Measurements from ENCODE around the gene TTC34. TPM values are rescaled to one million over a fixed set of nuclear protein-coding genes. Genes with fewer than 3 reads are reported as not detected.

The TTC34 gene
- total RNA-seq, 1 experiment from 2014 or later = 0.79 TPM

DNA sequence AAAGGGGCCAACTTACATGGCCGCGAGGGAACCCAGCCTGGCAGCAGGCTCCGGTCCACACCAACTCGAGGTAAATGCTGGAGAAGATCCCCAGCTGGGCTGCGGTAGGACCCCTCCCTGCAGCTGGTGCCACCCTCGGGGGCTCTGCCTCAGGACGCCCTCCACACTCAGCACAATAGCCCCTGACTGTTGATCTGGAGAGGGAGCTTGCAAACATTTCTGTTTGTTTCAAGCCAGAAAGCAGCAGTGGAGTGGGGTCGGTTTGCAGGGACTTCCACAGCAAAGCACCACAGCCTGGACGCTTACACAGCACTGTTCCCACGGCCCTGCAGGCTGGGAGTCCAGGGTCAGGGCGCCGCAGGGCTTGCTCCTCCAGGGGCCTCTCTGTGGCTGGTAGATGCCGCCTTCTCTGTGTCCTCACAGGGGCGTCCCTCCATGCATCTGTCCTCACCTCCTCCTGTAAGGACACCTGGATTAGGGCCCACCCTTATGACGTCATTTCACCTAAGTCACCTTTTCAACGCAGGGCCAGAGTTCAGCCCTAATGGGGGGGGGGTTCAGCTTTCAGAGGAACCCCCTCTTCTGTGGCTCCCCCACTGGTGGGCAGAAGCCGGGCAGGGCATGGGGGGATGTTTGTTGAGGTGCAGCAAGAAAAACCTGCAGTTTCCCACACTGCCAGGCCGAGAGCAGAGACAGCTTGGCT, 24.1 kb upstream of the TTC34 start:
- H3K4me1 ChIP-seq = no peaks in the 10 kb centered on the region
- no peak overlapping the region for H3K4me3 Mint-ChIP-seq (ENCODE audit: unreplicated experiment)
- no TSS peak for BruUV-seq (replicated peaks)
- H3K9me3 ChIP-seq = no peaks in the 10 kb centered on the region
- H3K4me3 ChIP-seq (ENCODE audit: low read depth, low read length) = no peak overlapping the region
- ChIA-PET POLR2A (no interaction called here), CTCF (no interaction called here)
- no peaks in the 10 kb centered on the region for H3K27me3 ChIP-seq (replicated peaks; ENCODE audit: control insufficient read depth, insufficient read depth, low read length)
- H3K4me1 Mint-ChIP-seq (ENCODE audit: low read depth, unreplicated experiment) = no peaks in the 10 kb centered on the region
- H3K36me3 Mint-ChIP-seq (ENCODE audit: insufficient read depth, unreplicated experiment) = no peaks in the 10 kb centered on the region
- no peaks in the 10 kb centered on the region for H3K36me3 ChIP-seq (ENCODE audit: control insufficient read depth, insufficient read depth, low read length)
- DNase-seq = no peak
- TF ChIP-seq, protein P1, sequence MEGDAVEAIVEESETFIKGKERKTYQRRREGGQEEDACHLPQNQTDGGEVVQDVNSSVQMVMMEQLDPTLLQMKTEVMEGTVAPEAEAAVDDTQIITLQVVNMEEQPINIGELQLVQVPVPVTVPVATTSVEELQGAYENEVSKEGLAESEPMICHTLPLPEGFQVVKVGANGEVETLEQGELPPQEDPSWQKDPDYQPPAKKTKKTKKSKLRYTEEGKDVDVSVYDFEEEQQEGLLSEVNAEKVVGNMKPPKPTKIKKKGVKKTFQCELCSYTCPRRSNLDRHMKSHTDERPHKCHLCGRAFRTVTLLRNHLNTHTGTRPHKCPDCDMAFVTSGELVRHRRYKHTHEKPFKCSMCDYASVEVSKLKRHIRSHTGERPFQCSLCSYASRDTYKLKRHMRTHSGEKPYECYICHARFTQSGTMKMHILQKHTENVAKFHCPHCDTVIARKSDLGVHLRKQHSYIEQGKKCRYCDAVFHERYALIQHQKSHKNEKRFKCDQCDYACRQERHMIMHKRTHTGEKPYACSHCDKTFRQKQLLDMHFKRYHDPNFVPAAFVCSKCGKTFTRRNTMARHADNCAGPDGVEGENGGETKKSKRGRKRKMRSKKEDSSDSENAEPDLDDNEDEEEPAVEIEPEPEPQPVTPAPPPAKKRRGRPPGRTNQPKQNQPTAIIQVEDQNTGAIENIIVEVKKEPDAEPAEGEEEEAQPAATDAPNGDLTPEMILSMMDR (IDR thresholded peaks at IDR 0.05; ENCODE audit: insufficient read depth in 1 of 2, low read depth in 1 of 2, low read length in 1 of 2, severe bottlenecking in 1 of 2, unreplicated experiment in 1 of 2) = no peak
- H3K27me3 Mint-ChIP-seq (ENCODE audit: insufficient read depth, unreplicated experiment) = peaks cover 7% of the 10 kb centered on the region
- H3K27ac Mint-ChIP-seq (ENCODE audit: unreplicated experiment) = no peak overlapping the region
- peaks cover 10% of the 10 kb centered on the region for H3K9me3 Mint-ChIP-seq (ENCODE audit: unreplicated experiment)
- intact Hi-C loops (cut with micrococcal nuclease; ENCODE audit: unreplicated experiment) = no loop called here

DNA sequence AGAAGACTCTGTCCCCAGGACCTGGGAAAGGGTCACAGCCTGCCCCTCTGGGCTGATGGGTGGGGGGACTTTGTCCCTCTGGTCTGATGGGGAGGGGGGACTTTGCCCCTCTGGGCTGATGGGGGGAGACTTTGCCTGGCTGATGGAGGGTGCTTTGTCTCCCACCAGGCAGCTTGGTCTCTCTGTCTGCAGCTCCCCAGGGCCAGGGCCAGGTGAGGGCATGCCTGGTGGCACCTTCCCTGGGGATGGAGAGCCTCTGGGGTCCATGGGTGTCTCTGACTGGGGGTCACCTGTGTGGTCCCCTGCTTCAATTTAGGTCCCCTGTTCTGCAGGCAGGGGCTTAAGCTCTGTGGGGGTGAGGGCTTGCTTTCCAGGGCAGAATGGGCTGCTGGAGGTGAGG, 23.5 kb upstream of the TTC34 start:
- Mint-ChIP-seq H3K27ac (ENCODE audit: unreplicated experiment) (no peak overlapping the region), H3K27me3 (ENCODE audit: insufficient read depth, unreplicated experiment) (peaks cover 7% of the 10 kb centered on the region), H3K4me1 (ENCODE audit: low read depth, unreplicated experiment) (no peaks in the 10 kb centered on the region), H3K4me3 (ENCODE audit: unreplicated experiment) (no peak overlapping the region), H3K9me3 (ENCODE audit: unreplicated experiment) (peaks cover 10% of the 10 kb centered on the region), H3K36me3 (ENCODE audit: insufficient read depth, unreplicated experiment) (no peaks in the 10 kb centered on the region)
- CTCF ChIA-PET = no interaction called here
- intact Hi-C loops (cut with micrococcal nuclease; ENCODE audit: unreplicated experiment) = no loop called here
- H3K9me3 ChIP-seq = no peaks in the 10 kb centered on the region
- TF ChIP-seq, protein P1 (IDR thresholded peaks at IDR 0.05; ENCODE audit: insufficient read depth in 1 of 2, low read depth in 1 of 2, low read length in 1 of 2, severe bottlenecking in 1 of 2, unreplicated experiment in 1 of 2) = no peak
- no TSS peak for BruUV-seq (replicated peaks)
- DNase-seq = no peak
- H3K36me3 ChIP-seq (ENCODE audit: control insufficient read depth, insufficient read depth, low read length) = no peaks in the 10 kb centered on the region
- no peaks in the 10 kb centered on the region for H3K4me1 ChIP-seq
- POLR2A ChIA-PET = no interaction called here
- no peaks in the 10 kb centered on the region for H3K27me3 ChIP-seq (replicated peaks; ENCODE audit: control insufficient read depth, insufficient read depth, low read length)
- no peak overlapping the region for H3K4me3 ChIP-seq (ENCODE audit: low read depth, low read length)

DNA sequence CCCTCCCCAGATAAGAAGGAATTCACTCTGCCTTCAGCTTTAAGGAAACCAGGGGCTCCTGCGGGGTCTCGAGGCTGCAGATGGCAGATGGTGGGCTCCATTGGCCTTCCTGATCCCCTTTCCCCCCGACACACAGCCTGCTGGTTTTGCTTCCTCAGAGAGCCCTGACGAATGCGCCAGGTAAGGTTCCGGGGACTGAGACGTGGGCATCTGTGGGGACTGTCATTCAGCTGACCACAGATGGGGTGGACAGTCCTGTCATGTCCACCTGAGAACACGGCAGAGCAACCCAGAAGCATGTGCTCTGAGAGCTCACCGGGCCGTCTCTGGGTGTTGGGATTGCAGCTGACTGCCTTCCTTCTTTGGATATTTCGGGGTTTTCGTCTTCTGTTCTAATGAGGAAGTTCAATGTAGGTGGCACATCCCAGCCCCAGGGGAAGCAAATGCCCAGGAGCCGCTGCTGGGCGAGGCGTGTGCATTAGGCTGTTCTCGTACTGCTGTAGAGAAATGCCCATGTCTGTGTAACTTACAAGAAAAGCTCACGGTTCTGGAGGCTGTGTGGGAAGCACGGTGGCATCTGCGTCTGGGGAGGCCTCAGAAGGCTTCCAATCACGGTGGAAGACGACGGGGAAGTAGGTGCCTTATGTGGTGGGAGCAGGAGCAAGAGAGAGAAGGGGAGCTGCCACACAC, 22.6 kb upstream of the TTC34 start:
- Mint-ChIP-seq H3K4me3 (ENCODE audit: unreplicated experiment) (no peak overlapping the region), H3K27me3 (ENCODE audit: insufficient read depth, unreplicated experiment) (peaks cover 7% of the 10 kb centered on the region), H3K27ac (ENCODE audit: unreplicated experiment) (no peak overlapping the region), H3K4me1 (ENCODE audit: low read depth, unreplicated experiment) (no peaks in the 10 kb centered on the region), H3K36me3 (ENCODE audit: insufficient read depth, unreplicated experiment) (no peaks in the 10 kb centered on the region), H3K9me3 (ENCODE audit: unreplicated experiment) (peaks cover 10% of the 10 kb centered on the region)
- H3K9me3 ChIP-seq = no peaks in the 10 kb centered on the region
- DNase-seq = no peak
- ChIA-PET CTCF (no interaction called here), POLR2A (no interaction called here)
- BruUV-seq (replicated peaks) = no TSS peak
- intact Hi-C loops (cut with micrococcal nuclease; ENCODE audit: unreplicated experiment) = no loop called here
- H3K4me1 ChIP-seq = no peaks in the 10 kb centered on the region
- H3K4me3 ChIP-seq (ENCODE audit: low read depth, low read length) = no peak overlapping the region
- TF ChIP-seq, protein P1 (IDR thresholded peaks at IDR 0.05; ENCODE audit: insufficient read depth in 1 of 2, low read depth in 1 of 2, low read length in 1 of 2, severe bottlenecking in 1 of 2, unreplicated experiment in 1 of 2) = no peak
- H3K36me3 ChIP-seq (ENCODE audit: control insufficient read depth, insufficient read depth, low read length) = no peaks in the 10 kb centered on the region
- H3K27me3 ChIP-seq (replicated peaks; ENCODE audit: control insufficient read depth, insufficient read depth, low read length) = no peaks in the 10 kb centered on the region
